ENCODE data around the gene CFLAR. TPM values are rescaled to one million over a fixed set of nuclear protein-coding genes. Genes with fewer than 3 reads are reported as not detected.

CFLAR gene
- total RNA-seq, 4 donors from 2014 or later = 239 to 412 (median 326) TPM

GRCh38 chr2:201194097-201194496, 78.1 kb downstream of the CFLAR start:
- TF ChIP-seq CTCF (IDR thresholded peaks at IDR 0.05; ENCODE audit: low read depth) = no peak

GRCh38 chr2:201195331-201195730, 79.4 kb downstream of the CFLAR start:
- no peak for TF ChIP-seq CTCF (IDR thresholded peaks at IDR 0.05; ENCODE audit: low read depth)

GRCh38 chr2:201196003-201196402, 80.0 kb downstream of the CFLAR start:
- TF ChIP-seq CTCF (IDR thresholded peaks at IDR 0.05; ENCODE audit: low read depth) = no peak

GRCh38 chr2:201196803-201197202, 80.8 kb downstream of the CFLAR start:
- TF ChIP-seq CTCF (IDR thresholded peaks at IDR 0.05; ENCODE audit: low read depth) = no peak

- no peak for TF ChIP-seq CTCF (IDR thresholded peaks at IDR 0.05; ENCODE audit: low read depth)
These were observed 81.8 kb downstream of the CFLAR start for GRCh38 chr2:201197781-201198180.

- TF ChIP-seq CTCF (IDR thresholded peaks at IDR 0.05; ENCODE audit: low read depth) = no peak
These were observed 83.9 kb downstream of the CFLAR start for GRCh38 chr2:201199847-201200246.

- no peak for TF ChIP-seq CTCF (IDR thresholded peaks at IDR 0.05; ENCODE audit: low read depth)
These were observed 84.4 kb downstream of the CFLAR start for GRCh38 chr2:201200345-201200744.
